ENCODE results near the gene SLC37A1.
A peak's percentile ranks its signal among the peaks of the same experiment; 100 is the strongest.

SLC37A1 gene

DNA sequence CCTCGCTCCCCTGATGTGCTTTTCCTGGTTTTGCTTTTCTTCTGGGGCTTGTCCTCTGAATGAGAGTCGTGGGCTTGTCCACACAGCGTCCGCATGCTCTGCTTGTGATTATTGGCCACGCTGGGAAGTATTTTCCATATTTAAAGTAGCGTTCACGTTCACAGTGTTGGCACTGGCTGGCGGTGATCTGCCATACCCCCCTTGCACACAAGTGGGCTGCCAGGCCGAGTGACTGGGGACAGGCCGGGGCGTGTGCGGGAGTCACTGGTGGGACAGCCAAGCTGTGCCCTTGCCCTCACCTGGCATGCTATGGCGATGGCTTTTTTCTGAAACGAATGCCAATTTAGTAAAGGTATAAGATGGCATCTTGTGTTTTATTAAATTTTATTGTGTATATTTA lies 32.8 kb downstream of the SLC37A1 start:
- DNase-seq = no peak

DNA sequence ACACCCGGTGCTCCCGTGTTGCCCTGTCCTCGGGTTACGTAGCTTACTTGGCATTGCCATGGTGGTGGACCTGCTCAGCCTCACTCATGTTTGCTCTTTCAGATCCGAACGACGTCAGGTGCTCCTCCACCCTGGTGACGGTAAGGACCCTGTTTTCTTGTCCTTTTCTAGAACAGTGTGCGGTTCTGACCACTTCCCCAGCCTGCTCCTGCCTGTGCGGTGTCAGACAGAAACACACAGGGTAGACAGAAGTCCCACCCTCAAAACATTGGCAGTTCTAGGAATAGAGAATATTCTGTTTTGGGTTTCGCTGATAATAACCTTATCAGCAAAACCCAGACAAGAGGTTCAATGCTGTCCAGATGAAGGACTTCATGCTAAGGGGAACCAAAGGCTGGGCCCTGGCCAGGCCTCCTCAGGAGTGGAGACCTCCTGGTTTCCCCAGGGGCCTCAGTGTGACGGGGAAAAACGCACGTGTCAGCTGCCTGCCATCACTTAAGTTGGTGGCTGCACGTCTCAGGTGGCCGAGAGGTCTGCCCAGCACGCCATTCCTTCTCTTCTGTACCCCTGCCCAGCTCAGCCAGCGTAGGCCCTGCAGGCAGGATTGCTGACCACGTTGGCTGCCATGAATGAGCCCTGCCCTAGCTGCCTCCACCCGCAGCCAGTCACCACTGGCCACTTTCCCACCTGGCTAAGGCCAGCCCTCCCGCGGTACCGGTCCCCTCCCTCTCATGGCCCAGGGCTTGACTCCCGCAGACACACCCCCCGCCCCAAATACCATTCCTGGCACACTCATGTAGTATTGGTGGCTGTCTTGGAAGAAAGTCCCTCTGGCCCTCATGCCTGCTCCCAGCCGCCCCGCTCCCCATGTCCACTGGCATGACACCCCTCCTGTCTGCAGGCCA lies 33.6 kb downstream of the SLC37A1 start:
- DNase-seq = no peak

DNA sequence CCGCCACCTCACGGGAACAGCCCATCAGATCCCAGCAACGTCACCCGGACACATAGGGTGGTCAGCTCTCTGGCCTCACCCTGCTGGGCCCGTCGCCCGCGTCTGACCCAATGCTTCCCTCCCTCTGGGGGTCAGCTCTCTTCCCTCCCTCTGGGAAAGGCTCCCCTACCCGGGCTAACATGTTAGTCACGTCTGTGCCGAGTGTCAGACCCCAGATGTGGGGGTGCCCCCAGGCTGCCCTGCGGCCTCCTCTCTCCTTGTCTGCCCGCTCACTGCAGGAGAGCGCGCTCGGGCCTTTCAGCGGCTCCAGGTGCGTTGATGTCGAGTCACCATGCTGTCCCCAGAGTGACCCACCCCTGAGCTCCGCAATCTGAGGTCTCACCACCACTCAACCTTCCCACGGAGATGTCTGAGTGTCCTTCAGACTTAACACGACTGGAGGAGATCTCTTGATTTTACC lies 34.3 kb downstream of the SLC37A1 start:
- no peak for DNase-seq

DNA sequence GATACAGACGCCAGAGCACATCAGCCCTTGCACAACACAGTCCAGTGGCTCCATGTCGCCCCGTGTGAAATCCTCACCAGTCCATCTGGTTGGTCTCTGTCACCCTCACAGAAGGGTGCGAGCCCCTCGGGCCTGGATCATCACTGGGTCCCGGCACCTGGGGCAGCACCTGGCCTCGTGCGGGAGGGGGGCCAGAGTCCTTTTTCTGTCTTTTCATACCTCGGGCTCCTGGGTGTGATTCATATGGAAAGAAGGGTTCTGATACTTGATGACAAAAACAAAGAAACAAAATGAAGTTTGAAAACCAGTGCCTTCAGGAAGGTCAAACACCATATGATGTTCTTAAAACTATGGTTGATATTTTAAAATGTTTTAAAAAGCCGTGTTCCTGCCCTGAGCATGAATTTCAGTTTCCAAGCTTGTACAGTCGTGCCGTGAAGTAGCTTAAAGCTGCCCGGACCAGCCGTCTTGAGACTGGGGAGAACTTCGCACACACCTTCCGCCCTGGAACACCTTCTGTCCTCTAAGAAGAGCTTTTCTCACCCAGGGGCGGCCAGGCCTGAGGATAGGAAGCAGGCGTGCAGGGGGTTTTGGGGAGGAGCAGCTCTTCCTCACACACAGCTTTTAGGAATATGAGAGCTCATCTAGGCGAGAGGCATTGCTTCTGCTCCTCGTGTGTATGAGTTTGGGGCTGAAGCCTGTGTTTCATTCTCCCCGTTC lies 35.2 kb downstream of the SLC37A1 start:
- DNase-seq = no peak

DNA sequence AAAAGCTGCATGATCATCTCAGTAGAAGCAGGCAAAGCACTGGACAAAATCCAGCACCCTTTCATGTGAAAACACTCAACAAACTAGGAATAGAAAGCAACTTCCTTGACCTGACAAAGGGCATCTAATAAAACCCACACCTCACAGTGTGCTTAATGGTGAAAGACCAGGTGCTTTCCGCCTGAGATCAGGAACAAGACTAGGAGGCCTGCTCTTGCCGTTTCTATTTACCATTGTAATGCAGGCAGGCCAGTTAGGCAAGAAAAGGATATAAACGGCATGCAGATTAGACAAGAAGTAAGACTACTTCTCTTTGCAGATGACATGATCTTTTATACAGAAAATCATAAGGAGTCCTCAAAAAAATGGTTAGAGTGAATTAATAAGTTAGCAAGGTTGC lies 37.2 kb downstream of the SLC37A1 start:
- no peak for DNase-seq

DNA sequence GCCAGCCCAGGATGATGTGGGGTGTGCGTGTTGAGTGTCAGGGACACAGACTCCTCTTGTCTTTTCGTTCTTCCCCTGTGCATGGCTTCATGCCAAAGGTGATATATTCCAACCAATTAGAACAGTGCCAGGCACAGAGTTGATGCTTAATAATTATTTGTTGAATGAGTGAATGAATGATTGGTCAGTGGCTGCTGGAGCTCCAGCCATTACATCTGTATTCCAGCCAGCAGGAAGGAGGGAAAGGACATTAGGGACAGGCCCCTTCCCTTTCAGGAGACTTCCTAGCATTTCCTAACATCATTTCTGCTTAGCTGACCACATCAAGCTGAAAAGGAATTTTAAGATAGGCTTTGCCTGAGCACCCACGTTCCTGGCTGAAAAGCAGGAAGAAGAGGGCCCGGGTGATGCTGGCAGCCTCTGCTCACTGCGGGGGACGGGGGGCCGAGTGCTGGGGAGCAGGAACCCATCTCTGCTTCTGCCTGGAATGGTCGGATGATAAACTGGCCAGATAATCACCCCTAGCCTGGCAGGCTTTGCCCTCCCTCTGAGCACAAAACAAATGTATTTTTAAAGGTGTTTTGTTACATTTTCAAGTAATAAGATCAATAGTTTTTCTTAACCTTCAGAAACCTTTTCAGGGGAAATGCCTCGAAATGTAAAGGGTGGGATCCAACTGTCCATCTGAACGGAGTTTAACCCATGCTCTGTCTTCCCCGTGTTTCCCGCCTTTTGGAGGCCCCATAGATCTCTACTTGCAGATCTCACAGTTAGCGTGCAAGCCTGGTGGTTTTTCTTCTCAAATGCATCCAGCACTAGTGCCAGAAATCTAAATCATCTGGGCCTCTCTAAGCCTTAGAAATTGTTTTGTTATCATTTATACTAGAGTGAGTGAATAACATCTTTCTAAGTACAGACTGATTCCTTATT lies 39.0 kb downstream of the SLC37A1 start:
- DNase-seq = no peak

DNA sequence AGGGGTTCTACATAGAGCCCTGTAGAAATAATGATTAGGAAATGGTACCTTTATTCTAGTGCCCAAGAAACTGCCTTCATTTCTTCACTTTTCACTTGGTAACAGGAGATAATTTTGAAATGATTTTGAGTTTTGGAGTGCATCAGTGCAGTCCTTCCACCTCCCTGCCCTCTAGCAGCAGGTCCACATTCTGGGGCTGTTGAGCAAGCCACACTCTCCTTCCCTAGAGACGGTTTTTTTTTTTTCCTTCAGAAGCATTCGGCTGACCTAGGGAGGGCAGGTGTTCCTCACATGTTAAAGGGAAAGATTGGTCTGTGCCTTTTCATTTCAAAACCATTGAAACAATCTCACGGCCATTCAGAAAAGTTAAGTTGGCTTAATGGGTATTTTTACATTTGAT lies 39.8 kb downstream of the SLC37A1 start:
- no peak for DNase-seq

DNA sequence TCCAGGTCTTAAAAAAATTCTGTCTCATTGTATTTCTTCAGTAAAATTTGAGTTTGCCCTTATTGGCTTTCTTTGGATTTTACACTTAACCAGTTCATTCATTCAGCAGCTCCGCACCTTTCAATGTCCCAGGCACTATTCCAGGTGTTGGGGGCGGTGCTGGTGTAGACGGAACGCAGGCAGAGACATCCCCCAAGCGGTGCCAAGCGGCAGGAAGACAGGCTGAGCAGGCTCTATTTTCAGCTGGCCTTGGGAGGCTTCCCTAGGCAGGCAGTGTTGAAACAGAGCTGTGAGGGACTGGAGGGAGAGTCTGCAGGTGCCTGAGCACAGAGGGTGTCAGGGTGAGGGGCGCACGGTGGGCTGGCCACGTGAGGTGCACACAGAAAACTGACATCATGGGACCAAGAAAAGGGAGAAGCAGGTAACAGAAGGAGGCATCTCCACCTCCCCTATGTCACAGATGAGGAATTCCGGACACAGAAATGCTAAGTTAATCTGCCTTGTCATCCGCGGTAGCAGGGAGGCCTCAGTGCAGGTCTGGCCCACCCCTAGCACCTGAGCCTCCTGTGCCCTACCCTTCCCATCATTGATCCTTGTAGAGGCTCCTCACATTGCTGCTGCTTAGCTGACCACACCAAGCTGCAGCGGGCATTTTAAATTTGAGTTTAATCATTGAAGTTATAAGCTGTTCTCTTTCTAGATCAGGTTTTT lies 40.8 kb downstream of the SLC37A1 start:
- DNase-seq = no peak

DNA sequence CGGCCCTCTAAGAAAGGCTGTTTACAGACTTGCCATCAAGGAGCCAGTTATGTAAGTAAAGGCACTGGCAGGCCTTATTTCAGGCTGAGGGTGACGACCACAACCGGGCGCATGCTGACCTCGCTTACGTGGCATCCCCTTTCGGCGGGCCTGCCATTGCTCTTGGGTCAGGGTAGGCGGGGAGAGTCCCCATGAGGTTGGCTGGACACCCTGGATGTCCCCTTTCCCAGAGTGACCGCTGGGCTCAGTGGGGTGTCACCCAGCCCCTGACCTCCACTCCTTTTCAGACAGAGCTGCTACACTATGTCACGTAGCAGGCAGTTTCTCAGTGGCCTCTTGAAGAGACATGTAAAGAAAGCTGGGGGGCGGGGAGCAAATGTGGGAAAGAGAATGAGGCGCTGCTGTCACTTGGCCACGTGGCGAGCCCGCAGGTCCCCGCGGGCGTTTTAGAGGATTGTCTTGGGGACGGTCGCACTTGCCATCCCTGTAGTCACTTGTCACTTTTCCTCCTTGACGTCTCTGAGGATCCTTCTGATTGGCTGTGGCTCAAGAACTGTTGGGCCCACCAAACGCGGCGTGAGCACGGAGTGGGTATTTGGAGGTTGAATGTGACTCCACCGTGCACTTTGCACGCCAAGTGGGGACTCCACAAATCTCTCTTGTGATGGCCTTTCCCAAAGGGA lies 42.2 kb downstream of the SLC37A1 start:
- DNase-seq = no peak

DNA sequence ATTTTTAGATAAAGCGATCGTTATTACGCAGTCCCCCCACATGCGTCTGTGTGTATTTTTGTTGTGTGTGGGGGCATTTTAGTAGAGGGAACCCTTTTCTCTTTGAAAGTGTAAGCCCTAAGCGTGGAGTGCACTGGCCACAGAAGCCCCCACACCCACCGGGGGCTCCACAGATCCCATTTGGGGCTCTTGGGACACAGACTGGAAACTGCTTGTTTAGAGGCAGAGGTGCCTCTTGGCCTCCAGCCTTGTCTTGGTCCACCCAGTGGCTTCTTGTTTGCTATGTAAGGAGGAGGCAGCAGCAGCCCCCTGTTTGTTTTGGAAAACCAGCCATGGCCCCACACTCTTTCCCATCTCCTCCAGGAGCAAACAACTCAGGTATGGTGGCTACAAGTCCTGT lies 42.8 kb downstream of the SLC37A1 start:
- no peak for DNase-seq

DNA sequence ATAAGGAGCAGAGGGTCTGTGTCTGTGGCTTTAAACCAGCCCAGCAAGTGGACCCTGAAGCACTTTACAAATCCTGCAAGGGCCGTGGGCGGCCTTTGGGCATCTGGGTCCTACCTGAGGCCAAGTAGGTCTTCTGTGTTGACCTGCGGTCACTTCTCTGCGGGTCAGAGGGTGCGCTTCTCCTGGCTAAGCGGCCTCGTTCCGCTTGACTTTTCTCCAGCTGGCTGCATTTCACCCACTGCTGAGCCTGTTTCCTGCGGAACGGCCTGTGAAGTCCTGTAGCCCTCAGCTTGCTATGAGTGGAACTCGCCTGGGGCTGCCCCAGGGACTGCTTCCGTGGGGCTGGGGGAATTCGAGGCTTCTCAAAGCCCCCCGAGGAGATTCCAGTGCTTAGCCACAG lies 43.3 kb downstream of the SLC37A1 start:
- no peak for DNase-seq

DNA sequence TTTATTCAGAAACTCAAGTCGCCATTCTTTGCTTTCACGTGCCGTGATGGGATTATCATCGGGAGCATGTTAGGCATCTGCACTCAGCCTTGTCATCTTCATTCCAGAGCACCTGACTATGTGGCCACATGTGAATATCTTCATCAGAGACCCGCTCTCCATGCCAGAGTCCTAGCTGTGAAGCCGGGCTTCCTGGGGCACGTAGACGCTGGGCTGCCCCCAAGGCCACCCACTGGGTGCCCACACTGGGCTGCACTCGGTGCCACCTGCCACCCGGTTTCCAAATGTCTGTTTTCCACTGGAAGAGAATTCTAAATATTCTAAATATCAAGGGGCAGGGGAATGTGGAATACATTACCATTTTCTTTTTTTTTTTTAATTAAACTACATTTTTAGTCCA lies 43.8 kb downstream of the SLC37A1 start:
- no peak for DNase-seq

DNA sequence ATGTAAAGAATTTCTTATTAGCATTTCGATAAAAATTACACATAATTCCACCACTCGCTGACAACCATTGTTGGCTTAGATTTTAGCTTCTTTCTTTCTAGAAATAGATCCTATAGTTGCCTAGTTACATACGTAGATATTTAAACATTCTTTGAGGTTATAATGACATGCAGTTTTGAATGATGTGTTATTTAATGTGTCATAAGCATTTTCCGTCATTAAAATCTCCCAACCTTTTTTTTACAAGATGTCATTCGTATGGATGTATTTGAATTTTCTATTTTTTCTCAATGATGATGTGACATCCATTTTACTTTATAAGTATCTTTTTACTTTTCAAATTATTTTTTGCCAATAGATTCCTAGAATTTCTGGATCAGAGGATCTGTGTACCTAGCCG lies 44.7 kb downstream of the SLC37A1 start:
- no peak for DNase-seq

DNA sequence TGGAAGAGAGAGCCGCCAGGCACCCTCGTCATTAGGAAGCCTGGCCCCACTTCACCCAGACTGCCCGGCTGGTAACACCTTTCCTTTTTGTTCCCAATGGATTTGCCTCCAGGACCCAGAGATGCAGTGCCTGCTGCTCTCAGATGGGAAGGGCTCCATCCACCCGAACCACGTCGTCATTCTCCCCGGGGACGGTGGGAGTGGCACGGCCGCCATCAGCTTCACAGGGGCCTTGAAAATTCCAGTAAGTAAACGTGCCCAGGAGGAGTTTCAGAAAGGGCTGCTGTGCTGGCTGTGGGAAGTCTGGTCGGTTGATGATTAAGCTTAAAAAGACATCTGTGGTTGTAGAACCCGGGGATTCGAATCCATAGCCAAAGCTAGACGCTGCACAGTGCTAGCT lies 45.2 kb downstream of the SLC37A1 start:
- no peak for DNase-seq

DNA sequence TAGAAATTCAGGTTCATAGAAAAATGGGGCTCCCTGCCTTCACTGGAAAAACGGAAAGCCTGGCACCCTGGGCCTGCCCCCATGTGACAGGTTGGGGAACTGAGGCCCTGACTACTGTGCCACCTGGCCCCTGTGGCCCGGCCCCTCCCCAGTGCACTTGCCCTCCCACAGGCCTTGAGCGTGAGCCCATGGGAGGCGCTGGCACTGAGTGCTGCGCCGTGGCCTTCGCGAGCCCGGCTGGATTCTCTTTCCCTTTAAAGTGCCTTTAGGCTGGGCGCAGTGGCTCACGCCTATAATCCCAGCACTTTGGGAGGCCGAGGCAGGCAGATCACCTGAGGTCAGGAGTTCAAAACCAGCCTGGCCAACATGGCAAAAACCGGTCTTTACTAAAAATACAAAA lies 45.7 kb downstream of the SLC37A1 start:
- no peak for DNase-seq

DNA sequence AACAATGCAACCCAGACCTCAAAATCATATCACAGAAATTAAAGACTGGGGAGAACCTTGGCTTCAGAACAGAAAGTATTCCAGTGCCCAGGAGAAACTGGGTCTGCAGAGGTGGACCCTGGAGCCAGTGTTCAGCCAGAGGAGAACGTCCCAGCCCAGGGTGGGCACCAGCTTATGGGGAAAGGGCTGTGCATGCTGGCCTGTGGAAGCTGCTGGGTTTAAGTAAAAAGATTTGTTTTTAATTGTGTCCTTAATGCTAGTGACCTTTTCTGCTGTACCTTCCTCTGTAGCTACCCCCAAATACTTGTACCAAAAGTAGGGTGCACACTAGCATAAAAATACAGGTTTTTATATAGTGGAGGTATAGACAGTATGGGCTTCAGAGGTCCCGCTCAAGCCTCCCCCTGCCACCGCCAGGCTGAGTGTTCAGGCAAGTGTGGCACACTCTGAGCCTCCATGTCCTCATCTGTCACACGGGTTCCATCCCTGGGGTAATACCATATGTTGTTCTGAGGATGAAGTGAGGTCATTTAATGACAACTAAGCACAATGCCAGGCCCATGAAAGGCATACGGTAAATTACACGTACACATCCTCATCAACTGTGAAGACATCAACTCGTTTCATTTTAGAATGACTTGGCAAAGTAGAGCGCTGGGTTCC lies 47.0 kb downstream of the SLC37A1 start:
- DNase-seq = no peak

DNA sequence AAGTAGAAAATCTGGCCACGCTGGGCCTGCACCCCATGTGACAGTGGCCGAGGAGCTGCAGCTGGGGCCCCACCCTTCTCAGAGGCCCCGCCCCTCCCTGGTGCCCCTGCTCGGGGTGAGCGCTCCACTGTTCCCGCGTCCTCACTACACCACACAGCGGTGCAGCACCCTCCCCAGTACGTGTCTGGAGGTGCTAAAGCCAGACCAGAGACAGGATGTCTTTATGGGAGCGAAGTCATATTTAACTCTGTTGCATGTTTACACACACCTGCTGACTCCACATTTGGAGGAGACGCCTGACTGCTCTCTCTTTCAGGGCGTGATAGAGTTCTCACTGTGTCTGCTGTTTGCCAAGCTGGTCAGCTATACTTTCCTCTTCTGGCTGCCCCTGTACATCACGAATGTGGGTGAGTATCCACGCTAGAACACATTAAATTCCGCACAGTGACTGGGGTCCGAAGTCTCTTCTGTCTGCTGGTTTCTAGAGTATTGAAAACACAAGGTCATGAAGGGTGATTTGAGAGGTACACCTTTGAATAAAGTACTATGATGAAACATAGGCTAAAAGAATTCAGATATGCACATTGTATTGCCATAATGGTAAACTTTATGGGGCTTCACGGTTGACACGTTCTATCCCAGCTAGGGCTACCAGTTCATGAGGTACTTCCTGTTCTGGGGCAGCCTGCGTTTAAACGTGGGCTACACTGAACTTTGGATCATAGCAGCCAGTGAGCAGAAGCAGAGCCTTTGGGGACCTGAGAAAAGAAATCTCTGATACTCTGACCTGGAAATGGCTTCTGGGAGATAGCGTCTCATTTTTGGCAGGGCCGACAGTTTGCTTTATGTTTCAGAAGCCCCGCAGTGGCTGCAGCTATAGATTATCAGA lies 48.4 kb downstream of the SLC37A1 start:
- DNase-seq = peak in 1 of 2 donors; percentile 28

DNA sequence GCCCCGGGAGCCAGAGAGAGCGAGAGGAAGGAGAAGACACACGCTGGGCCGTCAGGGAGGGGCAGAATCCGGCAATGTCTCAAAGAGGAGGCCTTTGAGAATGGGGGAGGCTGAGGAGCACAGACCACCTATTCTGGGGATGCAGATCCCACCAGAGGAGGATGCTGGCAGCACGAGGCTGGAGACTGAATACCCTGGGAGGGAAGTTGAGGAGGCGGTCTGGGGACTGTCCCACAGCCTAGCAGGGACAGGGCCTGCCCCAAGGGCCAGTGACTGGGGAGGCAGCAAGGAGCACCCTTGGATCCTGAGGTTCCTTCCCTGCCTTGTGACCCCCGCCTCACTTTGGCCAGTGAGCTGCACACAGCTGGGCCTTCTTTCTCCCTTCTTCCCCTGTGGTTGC lies 49.2 kb downstream of the SLC37A1 start:
- DNase-seq = no peak

DNA sequence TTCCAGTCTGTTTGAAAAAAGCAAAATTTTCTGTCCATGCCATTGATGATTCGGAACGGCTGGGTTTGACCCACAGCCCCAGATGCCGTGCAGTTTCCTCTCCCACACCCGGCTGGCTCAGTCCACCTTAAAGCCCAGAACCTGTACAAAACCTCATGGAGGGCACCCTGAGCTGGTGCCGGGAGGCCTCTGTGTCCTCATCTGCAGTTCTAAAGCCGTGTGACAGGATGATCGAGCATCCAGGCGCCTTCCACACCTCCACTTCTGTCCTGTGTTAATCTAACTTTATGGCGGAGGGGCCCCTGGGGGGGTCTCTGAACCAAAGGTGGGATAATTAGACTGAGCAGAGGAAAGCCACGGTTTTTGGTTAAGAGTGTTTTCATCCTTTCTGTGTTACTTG lies 49.6 kb downstream of the SLC37A1 start:
- DNase-seq = no peak

DNA sequence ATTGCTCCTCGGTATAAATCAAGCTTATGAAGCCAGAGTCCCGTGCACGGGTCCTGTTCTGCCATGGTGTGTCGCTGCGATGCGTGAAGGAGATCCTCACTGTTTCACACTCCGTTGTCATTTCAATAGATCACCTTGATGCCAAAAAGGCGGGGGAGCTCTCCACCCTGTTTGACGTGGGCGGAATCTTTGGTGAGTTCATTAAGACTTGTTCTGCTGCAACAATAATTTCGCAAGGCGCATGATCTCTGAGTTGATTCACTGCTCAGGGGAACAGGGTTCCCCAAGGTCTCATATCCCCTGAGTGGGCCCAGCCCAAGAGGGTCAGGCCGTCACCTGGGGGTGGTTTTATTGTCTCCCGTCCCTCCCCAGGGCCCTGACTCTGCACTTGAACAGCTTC lies 50.0 kb downstream of the SLC37A1 start:
- DNase-seq = no peak

Data from CD4-positive, alpha-beta T cell treated with Interleukin-1 beta for 1 hour (primary cell).